Stimulated activated CD8-positive, alpha-beta memory T cell treated with anti-CD3 and anti-CD28 coated beads, Interleukin-7, amount 100 ng/mL, for 4 hours (primary cell): Measurements from ENCODE around the gene UPB1.

Experiments
- DNase-seq, 2 donors: peaks; one replicate each; pipeline ENCODE4 v3.0.0-alpha.2; 2020; ENCODE audit warnings: low read depth in 2 of 2

The UPB1 gene

DNA sequence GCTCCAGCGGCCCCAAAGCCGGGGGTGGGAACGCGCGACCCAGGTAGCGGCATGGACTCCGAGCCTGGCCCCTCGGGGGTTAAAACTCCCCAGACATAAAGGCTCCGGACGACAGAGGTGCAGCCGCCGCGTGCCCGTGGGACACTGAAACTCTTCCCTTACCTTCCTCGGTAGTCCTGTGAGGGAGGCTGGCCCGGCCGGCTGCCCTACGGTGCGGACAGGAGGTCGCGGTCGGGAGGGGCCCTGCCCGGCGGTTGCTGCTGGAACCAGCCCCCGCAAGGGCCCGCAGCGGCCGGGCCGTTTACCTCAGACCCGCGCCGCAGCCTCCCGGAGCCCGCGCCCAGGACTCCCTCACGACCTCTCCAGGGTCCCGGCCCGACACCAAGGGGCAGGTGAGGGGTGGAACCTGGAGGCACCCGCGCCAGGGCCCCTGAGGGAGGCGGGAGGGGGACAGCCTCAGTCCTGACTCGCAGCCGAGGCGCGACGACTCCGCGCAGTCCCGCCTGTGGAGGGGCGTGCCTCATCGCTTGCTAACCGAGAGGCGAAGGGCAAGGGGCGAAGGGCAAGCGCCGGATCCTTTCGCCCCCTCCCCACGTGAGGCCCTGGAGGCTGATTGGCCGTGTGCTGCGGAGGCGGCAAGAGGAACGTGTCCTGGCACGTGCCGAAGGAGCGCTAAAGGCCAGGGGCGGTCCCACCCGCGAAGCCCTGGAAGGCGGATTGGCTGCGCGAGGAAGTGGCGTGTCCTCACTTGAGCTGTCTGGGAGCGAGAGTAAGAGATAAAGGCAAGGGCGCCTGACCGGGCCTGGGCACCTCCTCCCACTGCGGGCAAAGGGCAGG, at the start of gene UPB1:
Gene UPB1, plus strand, starts transcription at position 805 of the 837 bp plus-strand sequence. CDS start 72 bp downstream, outside the sequence.
- no peak for DNase-seq

DNA sequence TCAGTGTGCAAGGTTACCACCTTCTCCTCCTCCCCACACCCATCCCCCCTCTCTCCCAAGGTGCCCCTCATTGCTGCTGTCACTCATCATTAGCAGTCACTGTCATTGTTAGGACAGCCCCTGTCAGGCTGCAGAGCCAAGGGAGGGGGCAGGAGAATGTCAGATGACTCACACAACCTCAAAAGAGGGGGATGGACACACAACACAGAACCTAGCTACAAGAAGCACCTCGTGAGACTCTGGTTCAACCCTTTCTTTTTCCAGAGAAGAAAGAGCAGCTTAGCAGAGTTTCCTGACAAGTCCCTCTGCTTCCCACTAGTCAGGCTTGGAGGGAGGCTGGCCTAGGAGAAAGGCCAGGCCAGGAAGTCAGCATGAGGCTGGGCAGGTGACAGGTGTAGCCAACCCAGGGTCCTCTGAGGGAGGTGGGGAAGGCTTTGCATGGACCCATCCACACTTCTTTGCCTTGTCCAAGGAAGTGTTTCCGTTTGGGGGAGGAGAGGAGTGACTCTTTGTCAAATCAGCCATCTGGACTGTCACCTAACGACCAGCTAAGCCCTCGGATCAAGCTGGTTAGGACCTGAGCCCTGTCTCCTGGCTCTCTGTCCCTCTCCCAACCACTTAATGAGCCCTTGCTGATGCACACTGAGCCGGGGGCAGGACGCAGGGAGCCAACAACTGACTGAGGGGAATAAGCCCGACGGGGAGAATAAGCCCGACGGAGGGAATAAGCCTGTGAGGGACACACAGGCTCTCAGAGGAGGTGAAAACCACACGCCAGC, 49.5 kb upstream of the UPB1 start:
- DNase-seq, result no peak

GRCh38 chr22:24446260-24446611, 48.9 kb upstream of the UPB1 start:
- DNase-seq, result no peak

DNA sequence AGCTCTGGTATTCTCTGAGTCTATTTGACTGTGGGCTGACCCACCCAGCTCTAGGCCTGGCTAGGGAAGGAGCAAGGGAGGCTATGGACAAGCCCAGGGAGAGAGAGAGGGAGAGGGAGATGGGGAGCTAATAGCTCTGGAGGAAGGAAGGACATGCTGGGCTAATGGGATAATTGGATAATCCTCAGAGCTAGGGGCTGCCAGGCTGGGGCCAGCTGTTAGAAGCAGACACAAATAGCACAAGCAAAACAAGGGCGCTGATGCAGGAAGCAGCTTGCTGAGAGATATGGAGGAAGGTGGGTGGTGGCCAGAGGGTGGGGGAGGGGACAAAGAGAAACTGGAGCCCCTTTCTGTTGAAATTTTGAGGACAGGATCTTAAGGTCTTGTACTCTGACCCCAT, 44.5 kb upstream of the UPB1 start:
- DNase-seq, result no peak

DNA sequence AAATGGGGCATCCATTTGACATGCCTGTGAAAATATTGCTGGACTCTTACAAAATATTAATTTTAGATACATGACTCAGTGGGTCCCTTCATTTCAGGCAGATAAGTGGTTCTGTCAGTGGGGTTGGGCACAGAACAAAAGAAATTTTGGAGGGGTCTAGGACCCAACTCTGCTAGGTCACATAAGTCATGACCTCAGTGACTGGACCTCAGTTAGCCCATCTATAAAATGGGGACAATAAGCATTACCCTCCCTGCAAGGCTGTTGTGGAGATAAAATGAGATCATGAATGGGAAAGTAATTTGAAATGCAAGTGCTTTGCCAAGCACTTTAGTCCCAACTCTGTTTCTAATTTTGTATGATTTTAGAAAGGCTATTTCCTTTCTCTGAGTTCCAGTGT, 44.0 kb upstream of the UPB1 start:
- no peak for DNase-seq

DNA sequence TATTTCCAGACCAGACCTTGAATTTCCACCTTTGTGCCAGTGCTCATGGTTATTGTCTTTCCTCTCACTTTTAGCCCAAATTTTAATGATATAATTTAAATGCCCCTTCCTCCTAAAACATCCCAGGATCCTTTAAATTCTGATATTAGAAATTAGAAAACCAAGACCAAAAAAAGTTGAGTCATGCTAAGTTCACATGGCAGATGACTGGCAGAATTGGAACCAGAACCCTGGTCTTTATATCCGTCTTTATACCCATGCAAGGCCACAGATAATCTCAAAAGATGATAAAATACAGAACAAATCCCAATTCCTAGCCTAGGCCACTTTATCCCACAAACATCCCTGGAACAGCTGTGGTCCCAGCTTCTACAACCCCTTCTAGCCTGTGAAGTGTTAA, 41.3 kb upstream of the UPB1 start:
- no peak for DNase-seq

DNA sequence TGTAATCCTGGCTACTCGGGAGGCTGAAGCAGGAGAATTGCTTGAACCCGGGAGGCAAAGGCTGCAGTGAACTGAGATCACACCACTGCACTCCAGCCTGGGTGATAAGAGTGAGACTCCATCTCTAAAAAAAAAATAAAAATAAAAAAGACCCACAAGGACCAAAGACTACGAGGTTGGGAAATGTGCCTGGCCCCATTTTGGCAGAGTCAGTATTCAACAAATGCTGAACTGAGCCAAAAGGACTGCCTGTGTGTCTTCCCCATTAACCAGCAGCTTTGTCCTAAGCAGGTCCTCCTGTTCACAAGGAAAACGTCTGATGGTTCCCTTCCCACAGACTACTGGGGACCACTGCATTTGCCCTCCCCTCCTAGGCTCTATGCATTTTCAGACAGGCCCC, 40.1 kb upstream of the UPB1 start:
- no peak for DNase-seq

- no peak for DNase-seq
Measured at GRCh38 chr22:24455751-24456426, 39.2 kb upstream of the UPB1 start.

DNA sequence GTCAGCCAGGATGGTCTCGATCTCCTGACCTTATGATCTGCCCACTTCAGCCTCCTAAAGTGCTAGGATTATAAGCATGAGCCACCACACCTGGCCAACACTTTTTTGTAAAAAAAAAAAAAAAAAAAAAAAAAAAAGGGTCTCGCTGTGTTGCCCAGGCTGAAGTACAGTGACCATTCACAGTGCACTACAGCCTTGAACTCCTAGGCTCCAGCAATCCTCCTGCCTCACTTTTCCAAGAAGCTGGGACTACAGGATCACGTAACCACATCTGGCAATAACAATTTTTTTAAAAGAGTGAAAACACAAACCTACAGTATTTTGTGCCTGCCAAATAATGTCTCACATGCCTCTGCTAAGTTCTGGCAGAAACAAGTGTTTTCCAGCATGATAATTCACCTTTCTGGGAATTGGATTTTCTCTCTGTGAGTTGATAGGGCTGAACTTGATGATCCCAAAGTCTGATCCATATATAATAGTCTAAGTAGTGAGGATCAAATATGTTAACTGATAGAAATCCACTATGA, 37.2 kb upstream of the UPB1 start:
- DNase-seq, result no peak

- DNase-seq, result no peak
Measured at GRCh38 chr22:24459911-24460310, 35.2 kb upstream of the UPB1 start.

DNA sequence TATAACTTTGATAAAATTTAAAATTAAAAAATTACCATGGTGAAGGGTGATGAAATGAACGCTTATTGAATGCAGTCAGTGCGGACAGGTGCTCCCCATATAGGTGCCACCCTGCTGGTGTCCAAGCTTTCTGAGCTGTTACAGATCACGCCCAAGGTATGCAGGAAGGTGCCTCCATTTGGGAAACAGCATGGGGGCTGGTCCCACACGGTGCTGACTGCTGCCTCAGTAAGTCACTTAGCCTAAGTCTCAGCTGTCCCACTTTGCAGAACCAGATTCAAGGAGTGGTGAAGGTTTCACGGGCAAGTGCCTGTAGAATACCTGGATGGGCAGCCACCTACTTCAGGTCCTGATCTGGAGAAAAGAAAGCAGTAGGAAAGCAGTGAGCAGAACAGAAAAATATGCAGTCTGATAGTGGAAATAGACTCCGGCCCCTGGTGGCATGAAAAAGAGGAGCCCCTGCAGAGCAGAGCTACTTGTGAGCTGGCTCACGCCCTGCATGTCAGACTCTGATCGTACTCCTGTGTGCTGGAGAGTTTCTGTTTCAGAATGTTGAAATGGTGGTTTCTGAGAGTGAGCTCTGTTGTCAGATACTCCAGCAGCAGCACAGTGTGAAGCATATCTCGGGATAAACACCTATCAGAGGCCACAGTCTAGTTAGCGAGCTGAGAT, 34.6 kb upstream of the UPB1 start:
- DNase-seq, result no peak

- no peak for DNase-seq
Measured at GRCh38 chr22:24463071-24463760, 31.9 kb upstream of the UPB1 start.

DNA sequence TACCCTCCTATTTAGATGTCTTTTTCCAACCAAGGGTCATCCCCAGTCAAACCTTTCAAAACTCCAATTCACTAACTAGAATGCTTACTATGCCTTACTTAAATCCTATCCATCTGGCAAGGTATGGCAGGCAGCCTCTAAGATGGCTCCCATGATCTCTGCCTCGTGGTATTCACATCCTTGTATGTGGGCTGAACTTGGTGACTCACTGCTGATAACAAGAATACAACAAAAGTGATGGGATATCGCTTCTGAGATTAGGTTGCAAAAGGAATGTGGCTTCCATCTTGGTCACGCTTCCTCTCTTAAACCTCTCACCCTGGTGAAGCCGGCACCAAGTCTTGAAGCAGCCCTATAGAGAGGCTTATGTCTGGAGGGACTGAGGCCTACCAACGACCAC, 29.6 kb upstream of the UPB1 start:
- DNase-seq, result no peak

DNA sequence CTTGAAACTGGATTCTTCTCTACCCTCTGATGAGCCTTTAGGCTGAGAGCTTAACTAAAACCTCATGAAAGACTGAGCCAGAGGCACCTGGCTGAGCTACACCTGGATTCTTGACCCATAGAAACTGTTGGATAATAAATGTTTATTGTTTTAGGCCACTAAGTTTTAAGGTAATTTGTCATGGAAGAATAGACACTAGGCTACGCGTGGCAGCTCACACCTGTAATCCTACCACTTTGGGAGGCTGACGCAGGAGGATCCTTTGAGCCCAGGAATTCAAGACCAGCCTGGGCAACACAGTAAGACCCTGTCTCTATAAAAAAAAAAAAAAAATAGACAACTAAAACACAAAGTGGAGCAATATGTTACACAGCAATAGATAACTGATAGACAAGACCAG, 29.2 kb upstream of the UPB1 start:
- no peak for DNase-seq

GRCh38 chr22:24466716-24467328, 28.3 kb upstream of the UPB1 start:
- DNase-seq, result no peak

- DNase-seq, result no peak
Measured at GRCh38 chr22:24467340-24467739, 27.8 kb upstream of the UPB1 start.

- DNase-seq, result no peak
Measured at GRCh38 chr22:24471570-24471969, 23.6 kb upstream of the UPB1 start.

GRCh38 chr22:24473284-24473683, 21.8 kb upstream of the UPB1 start:
- DNase-seq, result no peak

DNA sequence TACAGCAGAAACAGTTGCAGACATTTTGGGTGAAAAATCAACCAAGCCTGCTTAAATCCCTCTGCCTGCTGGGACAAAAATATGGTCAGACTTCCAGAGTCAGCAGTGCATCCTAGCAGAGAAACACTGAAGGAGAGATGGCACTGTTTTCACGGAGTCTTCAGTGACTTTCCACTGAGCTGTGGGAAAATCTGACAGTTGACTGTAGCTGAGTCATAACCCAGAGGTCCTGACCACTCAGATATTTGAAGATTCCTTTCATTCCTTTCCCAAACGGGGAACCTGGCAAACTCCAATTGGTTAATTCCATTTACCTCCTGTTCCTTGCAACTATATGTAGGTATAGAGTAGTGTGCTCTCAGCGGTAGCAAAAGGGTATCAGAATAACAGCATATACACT, 20.9 kb upstream of the UPB1 start:
- DNase-seq, result no peak

GRCh38 chr22:24474649-24475255, 20.4 kb upstream of the UPB1 start:
- DNase-seq, result no peak
